Measurements from ENCODE around the gene GBF1. TPM values are rescaled to one million over a fixed set of nuclear protein-coding genes. Genes with fewer than 3 reads are reported as not detected.

Gene GBF1
- polyA plus RNA-seq, 1 donor from 2014 or later = 14.9 TPM

- Histone ChIP-seq H2AFZ (ENCODE audit: low read depth, low read length) (no peak overlapping the region), H3K4me2 (ENCODE audit: low read length) (no peak overlapping the region), H3K36me3 (ENCODE audit: insufficient read depth, low read length) (no peaks in the 10 kb centered on the region), H3K9me3 (ENCODE audit: low read length) (no peaks in the 10 kb centered on the region), H3K27ac (ENCODE audit: low read length) (no peak overlapping the region), H4K20me1 (ENCODE audit: insufficient read depth) (no peaks in the 10 kb centered on the region), H3K9me2 (ENCODE audit: insufficient read depth, low read length) (no peaks in the 10 kb centered on the region), H3K79me2 (replicated peaks; ENCODE audit: insufficient read depth, low read length) (no peaks in the 10 kb centered on the region), H3K27me3 (ENCODE audit: insufficient read depth, low read depth, low read length) (no peaks in the 10 kb centered on the region), H3K9ac (ENCODE audit: low read length) (no peak overlapping the region), H3F3A (ENCODE audit: insufficient read depth, low read length, poor library complexity, severe bottlenecking) (no peaks in the 10 kb centered on the region), H3K4me3 (ENCODE audit: low read length) (no peak overlapping the region)
- TF ChIP-seq POLR2AphosphoS5 (IDR thresholded peaks at IDR 0.05) (no peak), EP300 (conservative IDR thresholded peaks at IDR 0.05; ENCODE audit: poor library complexity, severe bottlenecking) (no peak), REST (IDR thresholded peaks at IDR 0.05; ENCODE audit: borderline replicate concordance) (no peak), MXI1 (conservative IDR thresholded peaks at IDR 0.05; ENCODE audit: poor library complexity, severe bottlenecking) (no peak), EZH2 (IDR thresholded peaks at IDR 0.05; ENCODE audit: borderline replicate concordance, insufficient read depth, low read length, poor library complexity, severe bottlenecking) (no peak)
Observed at GRCh38 chr10:102376901-102377300, 131.6 kb downstream of the GBF1 start.

- Histone ChIP-seq H2AFZ (ENCODE audit: low read depth, low read length) (no peak overlapping the region), H3K79me2 (replicated peaks; ENCODE audit: insufficient read depth, low read length) (no peaks in the 10 kb centered on the region), H4K20me1 (ENCODE audit: insufficient read depth) (no peaks in the 10 kb centered on the region), H3K4me3 (ENCODE audit: low read length) (no peak overlapping the region), H3K27me3 (ENCODE audit: insufficient read depth, low read depth, low read length) (no peaks in the 10 kb centered on the region), H3K4me2 (ENCODE audit: low read length) (no peak overlapping the region), H3K36me3 (ENCODE audit: insufficient read depth, low read length) (no peaks in the 10 kb centered on the region), H3K9me3 (ENCODE audit: low read length) (no peaks in the 10 kb centered on the region), H3K9me2 (ENCODE audit: insufficient read depth, low read length) (no peaks in the 10 kb centered on the region), H3K27ac (ENCODE audit: low read length) (no peak overlapping the region), H3F3A (ENCODE audit: insufficient read depth, low read length, poor library complexity, severe bottlenecking) (no peaks in the 10 kb centered on the region), H3K9ac (ENCODE audit: low read length) (no peak overlapping the region)
- no peak for TF ChIP-seq RAD21 (conservative IDR thresholded peaks at IDR 0.05)
- TF ChIP-seq SMC3 (conservative IDR thresholded peaks at IDR 0.05; ENCODE audit: poor library complexity) = no peak
- TF ChIP-seq REST (IDR thresholded peaks at IDR 0.05; ENCODE audit: borderline replicate concordance) = no peak
- no peak for TF ChIP-seq MXI1 (conservative IDR thresholded peaks at IDR 0.05; ENCODE audit: poor library complexity, severe bottlenecking)
- TF ChIP-seq TAF1 (IDR thresholded peaks at IDR 0.05; ENCODE audit: low read depth) = no peak
- TF ChIP-seq EZH2 (IDR thresholded peaks at IDR 0.05; ENCODE audit: borderline replicate concordance, insufficient read depth, low read length, poor library complexity, severe bottlenecking) = no peak
- no peak for TF ChIP-seq CTCF (IDR thresholded peaks at IDR 0.05; ENCODE audit: poor library complexity, severe bottlenecking)
- no peak for TF ChIP-seq EP300 (conservative IDR thresholded peaks at IDR 0.05; ENCODE audit: poor library complexity, severe bottlenecking)
- no peak for TF ChIP-seq POLR2AphosphoS5 (IDR thresholded peaks at IDR 0.05)
Observed at GRCh38 chr10:102379383-102379782, 134.1 kb downstream of the GBF1 start.

All from neural cell (in vitro differentiated cells).